KMS-11 (cell line): ENCODE measurements around the gene HAGHL.
A peak's percentile ranks its signal among the peaks of the same experiment; 100 is the strongest.

Experiments used
- H2AFZ ChIP-seq: fragments of 200-600 bp; sonication (generic); 2 replicates; pipeline ENCODE4 v1.6.1; 2016; ENCODE audit warnings: antibody characterized with exemption, mixed run types, low read depth
- H3K27ac ChIP-seq: fragments of 200-600 bp; sonication (generic); 2 replicates; pipeline ENCODE4 v1.6.1; 2016; ENCODE audit warnings: mild to moderate bottlenecking, mixed run types
- H3K27me3 ChIP-seq: fragments of 200-600 bp; sonication (generic); 2 replicates; pipeline ENCODE4 v1.6.1; 2017; ENCODE audit warnings: mild to moderate bottlenecking, low read depth, mixed run types, moderate library complexity; ENCODE audit not compliant: insufficient read depth
- H3K36me3 ChIP-seq: fragments of 200-600 bp; sonication (generic); 2 replicates; pipeline ENCODE4 v1.6.1; 2017; ENCODE audit warnings: mild to moderate bottlenecking, mixed run types; ENCODE audit not compliant: insufficient read depth
- H3K4me1 ChIP-seq: fragments of 200-600 bp; sonication (generic); 2 replicates; pipeline ENCODE4 v1.6.1; 2016; ENCODE audit warnings: mild to moderate bottlenecking, low read depth, mixed run types; ENCODE audit not compliant: poor library complexity, severe bottlenecking
- H3K4me2 ChIP-seq: fragments of 200-600 bp; sonication (generic); 2 replicates; pipeline ENCODE4 v1.7.0; 2016; ENCODE audit warnings: mild to moderate bottlenecking, mixed run types
- H3K4me3 ChIP-seq: fragments of 200-600 bp; sonication (generic); IDR thresholded peaks from 2 replicates; pipeline ENCODE4 v1.6.1; 2017; ENCODE audit warnings: low read depth, low read length, mixed read lengths; ENCODE audit not compliant: insufficient read depth
- H3K79me2 ChIP-seq: fragments of 200-600 bp; sonication (generic); 2 replicates; pipeline ENCODE4 v1.6.1; 2016; ENCODE audit warnings: low read depth, mixed run types; ENCODE audit not compliant: insufficient read depth
- H3K9ac ChIP-seq: fragments of 200-600 bp; sonication (generic); 2 replicates; pipeline ENCODE4 v1.6.1; 2016; ENCODE audit warnings: mild to moderate bottlenecking, mixed run types
- H4K20me1 ChIP-seq: fragments of 200-600 bp; sonication (generic); 2 replicates; pipeline ENCODE4 v1.6.1; 2016; ENCODE audit warnings: mild to moderate bottlenecking, mixed run types; ENCODE audit not compliant: insufficient read depth
- TF ChIP-seq, protein P1 (sequence below): fragments of 200-600 bp; sonication (generic); conservative IDR thresholded peaks from 2 replicates; pipeline ENCODE4 v1.6.1; 2017; ENCODE audit warnings: low read depth, mild to moderate bottlenecking, antibody characterized with exemption, low read length, moderate library complexity, mixed read lengths

Gene HAGHL

DNA sequence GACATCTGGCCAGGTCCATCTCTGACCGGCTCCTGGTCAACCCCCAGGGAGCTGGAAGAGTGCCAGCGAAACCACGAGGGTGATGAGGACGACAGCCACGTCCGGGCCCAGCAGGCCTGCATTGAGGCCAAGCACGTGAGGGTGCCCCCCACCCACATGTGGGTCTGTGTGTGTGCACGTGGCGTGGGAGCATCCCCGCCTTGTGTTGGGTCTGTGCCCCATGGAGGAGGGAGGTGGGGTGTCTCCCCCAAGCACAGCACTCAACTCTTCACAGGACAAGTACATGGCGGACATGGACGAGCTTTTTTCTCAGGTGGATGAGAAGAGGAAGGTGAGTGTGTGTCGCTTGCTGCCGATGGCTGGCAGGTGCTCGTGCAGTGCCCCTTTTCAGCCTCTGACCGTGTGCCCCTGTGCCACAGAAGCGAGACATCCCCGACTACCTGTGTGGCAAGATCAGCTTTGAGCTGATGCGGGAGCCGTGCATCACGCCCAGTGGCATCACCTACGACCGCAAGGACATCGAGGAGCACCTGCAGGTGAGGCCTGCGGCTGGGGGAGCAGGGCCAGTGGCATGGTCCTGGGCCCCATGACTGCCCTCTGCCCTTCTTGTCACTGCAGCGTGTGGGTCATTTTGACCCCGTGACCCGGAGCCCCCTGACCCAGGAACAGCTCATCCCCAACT is 45.0 kb upstream of the HAGHL start:
- Histone ChIP-seq H4K20me1 (no peaks in the 10 kb centered on the region), H3K79me2 (peaks cover 18% of the 10 kb centered on the region), H3K27ac (no peak overlapping the region), H3K4me1 (no peaks in the 10 kb centered on the region), H3K27me3 (no peaks in the 10 kb centered on the region), H3K36me3 (no peaks in the 10 kb centered on the region; the same call in 1 of the 2 replicates), H2AFZ (no peak overlapping the region), H3K9ac (no peak overlapping the region), H3K4me3 (no peak overlapping the region), H3K4me2 (peak overlapping the region; percentile 91)
- TF ChIP-seq, protein P1, sequence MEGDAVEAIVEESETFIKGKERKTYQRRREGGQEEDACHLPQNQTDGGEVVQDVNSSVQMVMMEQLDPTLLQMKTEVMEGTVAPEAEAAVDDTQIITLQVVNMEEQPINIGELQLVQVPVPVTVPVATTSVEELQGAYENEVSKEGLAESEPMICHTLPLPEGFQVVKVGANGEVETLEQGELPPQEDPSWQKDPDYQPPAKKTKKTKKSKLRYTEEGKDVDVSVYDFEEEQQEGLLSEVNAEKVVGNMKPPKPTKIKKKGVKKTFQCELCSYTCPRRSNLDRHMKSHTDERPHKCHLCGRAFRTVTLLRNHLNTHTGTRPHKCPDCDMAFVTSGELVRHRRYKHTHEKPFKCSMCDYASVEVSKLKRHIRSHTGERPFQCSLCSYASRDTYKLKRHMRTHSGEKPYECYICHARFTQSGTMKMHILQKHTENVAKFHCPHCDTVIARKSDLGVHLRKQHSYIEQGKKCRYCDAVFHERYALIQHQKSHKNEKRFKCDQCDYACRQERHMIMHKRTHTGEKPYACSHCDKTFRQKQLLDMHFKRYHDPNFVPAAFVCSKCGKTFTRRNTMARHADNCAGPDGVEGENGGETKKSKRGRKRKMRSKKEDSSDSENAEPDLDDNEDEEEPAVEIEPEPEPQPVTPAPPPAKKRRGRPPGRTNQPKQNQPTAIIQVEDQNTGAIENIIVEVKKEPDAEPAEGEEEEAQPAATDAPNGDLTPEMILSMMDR = no peak

DNA sequence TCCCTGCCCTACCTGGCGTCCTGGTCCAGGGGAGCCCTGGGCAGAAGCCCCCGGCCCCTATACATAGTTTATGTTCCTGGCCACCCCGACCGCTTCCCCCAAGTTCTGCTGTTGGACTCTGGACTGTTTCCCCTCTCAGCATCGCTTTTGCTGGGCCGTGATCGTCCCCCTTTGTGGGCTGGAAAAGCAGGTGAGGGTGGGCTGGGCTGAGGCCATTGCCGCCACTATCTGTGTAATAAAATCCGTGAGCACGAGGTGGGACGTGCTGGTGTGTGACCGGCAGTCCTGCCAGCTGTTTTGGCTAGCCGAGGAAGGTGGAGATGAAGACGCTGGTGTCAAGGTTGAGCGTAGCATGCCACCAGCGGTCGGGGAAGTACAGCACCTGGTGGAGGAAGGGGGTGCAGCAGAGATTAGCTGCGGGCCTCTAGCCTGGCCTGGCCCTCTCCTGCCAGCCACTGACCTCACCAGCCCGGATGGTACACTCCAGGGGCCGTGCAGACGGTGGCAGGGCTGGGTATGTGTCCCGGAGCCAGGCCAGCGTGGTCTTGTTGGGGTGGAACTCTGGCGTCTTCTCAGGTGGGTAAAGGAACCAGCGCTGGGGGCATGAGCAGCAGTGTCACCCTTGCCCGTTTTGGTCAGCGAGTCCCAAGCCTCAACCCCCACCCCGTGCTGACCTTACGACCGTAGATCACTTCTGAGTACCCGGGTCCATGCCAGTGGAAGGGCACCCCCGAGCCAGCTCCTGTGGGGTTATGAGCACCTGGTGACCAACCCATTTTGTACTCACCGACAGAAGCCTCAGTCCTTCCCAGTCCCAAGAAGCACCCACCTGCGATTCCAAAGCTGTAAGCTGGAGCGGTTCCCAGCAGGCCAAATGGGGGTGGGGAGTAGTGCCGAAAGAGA is 44.2 kb upstream of the HAGHL start:
- H3K4me1 ChIP-seq = no peaks in the 10 kb centered on the region
- no peak overlapping the region for H3K4me3 ChIP-seq
- H3K9ac ChIP-seq = no peak overlapping the region
- no peak overlapping the region for H3K27ac ChIP-seq
- no peak overlapping the region for H3K4me2 ChIP-seq
- no peak overlapping the region for H2AFZ ChIP-seq
- H3K27me3 ChIP-seq = no peaks in the 10 kb centered on the region
- peaks cover 18% of the 10 kb centered on the region for H3K79me2 ChIP-seq
- no peaks in the 10 kb centered on the region for H4K20me1 ChIP-seq
- TF ChIP-seq, protein P1 = no peak
- no peaks in the 10 kb centered on the region; the same call in 1 of the 2 replicates for H3K36me3 ChIP-seq

DNA sequence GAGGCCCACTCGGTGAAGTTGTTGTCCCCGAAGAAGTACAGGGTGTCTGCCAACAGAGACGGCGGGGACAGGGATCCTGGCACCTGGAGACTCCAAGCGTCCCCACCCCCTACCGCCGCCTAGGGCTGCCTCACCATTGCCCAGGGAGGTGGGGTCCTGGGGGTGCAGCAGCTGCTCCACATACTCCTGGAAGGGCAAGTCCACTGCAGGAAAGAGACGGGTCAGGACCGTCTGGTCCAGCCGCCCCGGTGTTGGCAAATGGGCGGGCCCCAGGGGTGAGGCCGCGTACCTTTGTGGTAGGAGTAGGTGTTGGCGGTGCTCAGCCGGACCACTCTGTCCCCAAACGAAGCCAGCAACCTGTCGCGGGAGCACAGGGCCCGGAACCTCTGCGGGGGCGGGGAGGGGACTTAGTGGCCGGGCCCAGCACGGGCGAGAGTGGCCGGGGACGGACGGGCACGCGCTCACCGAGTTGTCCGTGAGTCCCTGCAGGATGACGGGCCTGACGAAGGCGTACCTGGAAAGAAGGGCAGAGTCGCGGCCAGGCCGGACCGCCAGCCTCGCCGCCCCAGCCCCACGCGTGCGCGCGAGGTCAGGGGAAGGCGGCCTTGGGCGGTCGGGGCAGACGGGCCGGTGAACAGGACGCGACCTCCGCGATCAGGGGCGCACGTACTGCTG is 43.4 kb upstream of the HAGHL start:
- no peak overlapping the region for H3K27ac ChIP-seq
- H3K4me3 ChIP-seq = no peak overlapping the region
- no peaks in the 10 kb centered on the region for H3K27me3 ChIP-seq
- no peak overlapping the region for H2AFZ ChIP-seq
- peaks cover 18% of the 10 kb centered on the region for H3K79me2 ChIP-seq
- TF ChIP-seq, protein P1 = no peak
- H3K4me1 ChIP-seq = no peaks in the 10 kb centered on the region
- H3K9ac ChIP-seq = no peak overlapping the region
- no peak overlapping the region for H3K4me2 ChIP-seq
- H3K36me3 ChIP-seq = no peaks in the 10 kb centered on the region; the same call in 1 of the 2 replicates
- H4K20me1 ChIP-seq = no peaks in the 10 kb centered on the region

DNA sequence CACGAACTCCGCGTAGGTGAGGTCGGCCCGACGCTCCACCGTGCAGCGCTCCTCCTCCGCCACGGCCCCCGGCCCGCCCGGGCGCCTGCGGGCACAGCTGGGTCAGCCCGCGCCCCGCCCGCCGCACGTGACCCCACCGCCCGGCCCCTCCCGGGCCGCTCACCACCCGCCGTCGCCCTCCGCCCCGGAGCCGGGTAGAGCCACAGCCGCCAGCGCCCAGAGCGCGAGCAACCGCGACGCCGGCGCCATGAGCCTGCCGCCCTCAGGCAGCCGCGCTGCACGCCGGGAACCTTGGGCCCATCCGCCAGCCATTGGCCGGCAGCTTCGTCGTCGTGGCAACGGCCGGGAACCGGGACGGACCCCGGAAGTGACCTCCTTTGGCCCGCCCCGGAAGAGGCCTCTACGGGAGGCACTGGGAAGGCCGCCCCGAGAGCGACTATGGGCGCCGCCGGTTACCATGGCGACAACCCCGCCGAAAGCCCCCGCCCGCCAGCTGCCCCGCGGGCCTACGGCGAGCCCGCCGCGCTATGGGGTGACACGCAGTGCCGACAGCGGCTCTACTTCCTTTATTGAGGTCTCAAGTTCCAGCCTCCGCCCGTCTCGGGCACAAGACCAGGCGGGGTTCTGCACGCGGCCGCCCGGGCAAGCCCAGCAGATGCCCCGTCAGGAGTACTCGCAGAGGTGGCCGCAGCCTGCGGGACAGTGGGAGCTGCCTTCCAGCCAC is 42.7 kb upstream of the HAGHL start, which contains the start of gene JMJD8:
Gene JMJD8, minus strand, starts transcription at position 264 of the 724 bp plus-strand sequence. Its CDS starts 15 bp downstream, at position 249.
- Histone ChIP-seq H3K4me2 (no peak within 1 kb of the TSS), H3K27ac (no peak within 1 kb of the TSS)

More for the DNA sequence above, 42.7 kb upstream of the HAGHL start, which contains the start of gene JMJD8:
- TF ChIP-seq, protein P1 = no peak
- Histone ChIP-seq H3K4me1 (peaks cover under 1% of the 10 kb centered on the region), H3K79me2 (peaks cover 18% of the 10 kb centered on the region), H3K27me3 (no peaks in the 10 kb centered on the region), H4K20me1 (no peaks in the 10 kb centered on the region), H3K9ac (no peak within 1 kb of the TSS), H3K4me3 (no peak within 1 kb of the TSS), H3K36me3 (no peaks in the 10 kb centered on the region; the same call in 1 of the 2 replicates), H2AFZ (no peak within 1 kb of the TSS)
